ENCODE measurements around the gene FGF19.

The FGF19 gene

DNA sequence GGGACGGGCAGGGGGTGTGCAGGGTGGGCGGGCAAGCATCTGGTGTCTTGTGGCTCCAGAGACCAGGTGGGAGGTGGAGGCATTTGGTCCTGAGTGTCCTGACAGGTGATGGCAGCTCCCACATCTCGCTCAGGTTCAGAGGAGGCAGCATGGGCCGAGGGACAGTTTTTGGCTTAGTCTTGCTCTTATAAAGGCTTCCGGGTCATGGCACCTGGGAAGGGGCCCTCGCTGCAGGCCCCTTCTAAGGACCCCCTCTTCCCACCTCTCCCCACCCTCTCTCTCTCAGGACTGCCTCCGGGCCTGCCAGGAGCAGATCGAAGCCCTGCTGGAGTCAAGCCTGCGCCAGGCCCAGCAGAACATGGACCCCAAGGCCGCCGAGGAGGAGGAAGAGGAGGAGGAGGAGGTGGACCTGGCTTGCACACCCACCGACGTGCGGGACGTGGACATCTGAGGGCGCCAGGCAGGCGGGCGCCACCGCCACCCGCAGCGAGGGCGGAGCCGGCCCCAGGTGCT, 52.9 kb downstream of the FGF19 start:
- DNase-seq (ENCODE audit: low read depth): no peak
- no peak overlapping the region for H3K4me3 ChIP-seq (ENCODE audit: low read length)
- no peak for TF ChIP-seq CTCF (conservative IDR thresholded peaks at IDR 0.05; ENCODE audit: low read depth, low read length)

DNA sequence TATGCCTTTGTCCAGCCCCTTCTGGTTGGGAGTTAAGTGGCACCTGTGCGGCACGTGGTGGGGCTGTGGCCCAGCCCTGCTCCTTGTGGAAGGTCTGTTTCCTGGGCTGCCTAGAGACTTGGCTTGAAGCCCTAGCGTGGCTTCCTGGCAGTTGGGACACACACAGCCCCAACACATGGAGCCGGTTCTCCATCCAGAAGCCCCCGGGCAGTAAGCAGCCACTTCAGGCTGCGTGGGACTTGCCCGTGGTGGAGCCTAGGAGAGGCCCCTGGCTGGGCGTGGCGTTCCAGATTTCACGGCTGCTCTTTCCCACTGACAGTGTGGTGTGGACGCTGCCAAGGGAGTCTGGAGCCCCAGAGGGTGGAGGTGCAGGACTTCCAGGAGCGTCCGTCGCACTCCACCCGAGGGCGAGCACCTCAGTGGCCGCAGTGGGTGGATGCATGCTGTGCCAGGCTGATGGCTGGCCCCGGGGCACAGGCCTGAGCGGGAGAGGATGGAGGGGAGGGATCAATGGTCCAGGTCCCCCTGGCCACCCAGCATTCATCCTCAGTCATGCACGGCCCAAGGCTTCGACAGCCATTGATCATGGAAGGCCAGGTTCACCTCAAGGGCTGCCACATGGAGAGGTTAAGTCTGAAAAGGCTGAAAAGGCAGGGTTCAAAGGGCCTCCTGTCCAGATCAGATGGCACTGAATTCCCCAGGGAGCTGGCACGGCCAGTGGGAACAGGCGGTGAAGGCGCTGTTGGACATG, 53.6 kb downstream of the FGF19 start:
- no peak overlapping the region for H3K4me3 ChIP-seq (ENCODE audit: low read length)
- no peak for TF ChIP-seq CTCF (conservative IDR thresholded peaks at IDR 0.05; ENCODE audit: low read depth, low read length)
- DNase-seq (ENCODE audit: low read depth): no peak

GRCh38 chr11:69649576-69649900, 54.3 kb downstream of the FGF19 start:
- no peak for TF ChIP-seq CTCF (conservative IDR thresholded peaks at IDR 0.05; ENCODE audit: low read depth, low read length)
- H3K4me3 ChIP-seq (ENCODE audit: low read length): no peak overlapping the region
- no peak for DNase-seq (ENCODE audit: low read depth)

GRCh38 chr11:69648679-69649575, 54.9 kb downstream of the FGF19 start:
- DNase-seq (ENCODE audit: low read depth): no peak
- no peak overlapping the region for H3K4me3 ChIP-seq (ENCODE audit: low read length)
- TF ChIP-seq CTCF (conservative IDR thresholded peaks at IDR 0.05; ENCODE audit: low read depth, low read length): no peak

Data from retinal pigment epithelial cell (primary cell).